Keratinocyte (primary cell): Measurements from ENCODE around the gene NRG2. TPM values are rescaled to one million over a fixed set of nuclear protein-coding genes. Genes with fewer than 3 reads are reported as not detected.

Source experiments
- DNase-seq: peaks from one replicate; pipeline ENCODE4 v3.0.0-alpha.2; 2011; ENCODE audit warnings: low read depth, missing footprints, low spot score
- FAIRE-seq: peaks from 2 replicates; lab custom pipeline; 2011; peaks lifted over from hg19 to GRCh38; lab: Jason Lieb, UNC
- H2AFZ ChIP-seq: 2 replicates; pipeline ENCODE4 v1.6.0; 2012; ENCODE audit warnings: low read length, control low read depth, inconsistent platforms; ENCODE audit not compliant: control insufficient read depth
- H3K27ac ChIP-seq: 2 replicates; pipeline ENCODE4 v1.5.1; 2011; ENCODE audit warnings: low read length; ENCODE audit not compliant: control insufficient read depth, insufficient read depth
- H3K27me3 ChIP-seq: 3 replicates; pipeline ENCODE4 v1.6.0; 2011; ENCODE audit warnings: low read length; ENCODE audit not compliant: control insufficient read depth, insufficient read depth; ENCODE audit errors: extremely low read depth
- H3K36me3 ChIP-seq, 2 experiments: 2 replicates in 1 of 2; 3 replicates in 1 of 2; pipeline ENCODE4 v1.5.1; 2011; ENCODE audit warnings: low read length in 2 of 2, mild to moderate bottlenecking in 1 of 2; ENCODE audit not compliant: control insufficient read depth in 2 of 2, insufficient read depth in 2 of 2; ENCODE audit errors: extremely low read depth in 1 of 2
- H3K4me1 ChIP-seq: 3 replicates; pipeline ENCODE4 v1.5.1; 2011; ENCODE audit warnings: low read length; ENCODE audit not compliant: control insufficient read depth, insufficient read depth; ENCODE audit errors: extremely low read depth
- H3K4me2 ChIP-seq: 3 replicates; pipeline ENCODE4 v1.6.0; 2011; ENCODE audit warnings: low read depth, low read length; ENCODE audit not compliant: control insufficient read depth, insufficient read depth; ENCODE audit errors: extremely low read depth
- H3K4me3 ChIP-seq, 3 experiments: fragments of 200-600 bp in 1 of 3; sonication (generic) in 1 of 3; 2 replicates in 2 of 3; 3 replicates in 1 of 3; pipeline ENCODE4 v1.5.1; 2011 to 2016; ENCODE audit warnings: low read length in 3 of 3, mild to moderate bottlenecking in 3 of 3, control low read depth in 2 of 3, inconsistent platforms in 1 of 3, low read depth in 1 of 3, mixed read lengths in 1 of 3, mixed run types in 1 of 3, moderate library complexity in 1 of 3; ENCODE audit not compliant: control insufficient read depth in 2 of 3, insufficient read depth in 2 of 3; ENCODE audit errors: extremely low read depth in 1 of 3
- H3K79me2 ChIP-seq: 2 replicates; pipeline ENCODE4 v1.6.0; 2012; ENCODE audit warnings: low read length; ENCODE audit not compliant: control insufficient read depth, insufficient read depth
- H3K9ac ChIP-seq: 3 replicates; pipeline ENCODE4 v1.6.0; 2011; ENCODE audit warnings: low read length; ENCODE audit not compliant: control insufficient read depth, insufficient read depth; ENCODE audit errors: extremely low read depth
- H3K9me1 ChIP-seq: 3 replicates; pipeline ENCODE4 v1.6.0; 2011; ENCODE audit warnings: low read length; ENCODE audit not compliant: control insufficient read depth, insufficient read depth; ENCODE audit errors: extremely low read depth
- H3K9me3 ChIP-seq: 2 replicates; pipeline ENCODE4 v1.5.1; 2012; ENCODE audit warnings: low read depth, low read length; ENCODE audit not compliant: control insufficient read depth
- H4K20me1 ChIP-seq: 3 replicates; pipeline ENCODE4 v1.6.0; 2011; ENCODE audit warnings: low read length; ENCODE audit not compliant: control insufficient read depth, insufficient read depth; ENCODE audit errors: extremely low read depth
- CTCF ChIP-seq, 3 experiments: IDR thresholded peaks in 1 of 3; conservative IDR thresholded peaks in 1 of 3; optimal IDR thresholded peaks in 1 of 3; 2 replicates in 2 of 3; 3 replicates in 1 of 3; pipeline versions ENCODE3 to v1.5.1; 2011; ENCODE audit warnings: low read length in 3 of 3, mild to moderate bottlenecking in 3 of 3, moderate library complexity in 2 of 3, control low read depth in 1 of 3, inconsistent platforms in 1 of 3; ENCODE audit not compliant: insufficient read depth in 2 of 3; ENCODE audit errors: extremely low read depth in 1 of 3
- EZH2 ChIP-seq: IDR thresholded peaks from one replicate; pipeline ENCODE4 v1.6.1; 2012; ENCODE audit warnings: inconsistent platforms, mild to moderate bottlenecking, low read length, moderate library complexity
- dilution Hi-C: fragments of 300-500 bp; cut with MboI; formaldehyde crosslinking; loops from one replicate; pipeline ENCODE4 v1.7.0; 2020; ENCODE audit warnings: low sequenced_read_pairs; ENCODE audit not compliant: extremely low pct_ligation_motif_present
- polyA plus RNA-seq, 5 experiments: library from polyadenylated mRNA; depleted of rRNA in 3 of 5; stranded (reverse) in 3 of 5; stranded (forward) in 1 of 5; unstranded in 1 of 5; fragments of >200 nt; gene quantifications; 1 replicate in 1 of 5; 2 replicates in 3 of 5; 3 replicates in 1 of 5; pipeline versions ENCODE4 v1.2.1 to v1.2.3, GENCODE V29; 2011 to 2012; ENCODE audit warnings: missing spikeins in 2 of 5, low read depth in 1 of 5, low replicate concordance in 1 of 5

Gene NRG2
- polyA plus RNA-seq, 1 donor (not counting 4 experiments of a cell fraction or from before 2014, with no cell fraction given), result 0.13 TPM

GRCh38 chr5:139915266-139915665 lies 127.8 kb downstream of the NRG2 start:
- Histone ChIP-seq H3K79me2 (no peaks in the 10 kb centered on the region), H3K9ac (no peak overlapping the region), H3K27me3 (peaks cover 5% of the 10 kb centered on the region), H3K4me3 (no peak overlapping the region), H3K4me1 (peaks cover 26% of the 10 kb centered on the region), H3K9me1 (no peaks in the 10 kb centered on the region), H3K4me2 (no peak overlapping the region), H3K36me3 (no peaks in the 10 kb centered on the region), H4K20me1 (no peaks in the 10 kb centered on the region), H3K9me3 (no peaks in the 10 kb centered on the region), H3K27ac (no peak overlapping the region), H2AFZ (no peak overlapping the region)
- FAIRE-seq (no peak), DNase-seq (no peak)
- dilution Hi-C loops, result no loop called here
- TF ChIP-seq CTCF (optimal IDR thresholded peaks at IDR 0.05 in 1 of 3, IDR thresholded peaks at IDR 0.05 in 1 of 3, conservative IDR thresholded peaks at IDR 0.05 in 1 of 3; ENCODE audit: extremely low read depth in 1 of 3, insufficient read depth in 2 of 3, low read length in 3 of 3) (no peak), EZH2 (no peak)

- H3K4me2 ChIP-seq, result peak overlapping the region; percentile 26
- H4K20me1 ChIP-seq, result no peaks in the 10 kb centered on the region
- TF ChIP-seq CTCF (optimal IDR thresholded peaks at IDR 0.05 in 1 of 3, IDR thresholded peaks at IDR 0.05 in 1 of 3, conservative IDR thresholded peaks at IDR 0.05 in 1 of 3; ENCODE audit: extremely low read depth in 1 of 3, insufficient read depth in 2 of 3, low read length in 3 of 3), result no peak
- no peak for TF ChIP-seq EZH2
- dilution Hi-C loops, result no loop called here
- FAIRE-seq (peak; percentile 61), DNase-seq (peak; percentile 17)
- H3K27me3 ChIP-seq, result peaks cover 4% of the 10 kb centered on the region
- H3K9me3 ChIP-seq, result no peaks in the 10 kb centered on the region
- H3K36me3 ChIP-seq, result no peaks in the 10 kb centered on the region
- H3K27ac ChIP-seq, result no peak overlapping the region
- H3K4me1 ChIP-seq, result peaks cover 27% of the 10 kb centered on the region
- H2AFZ ChIP-seq, result no peak overlapping the region
- no peak overlapping the region for H3K4me3 ChIP-seq
- H3K9ac ChIP-seq, result no peak overlapping the region
- no peaks in the 10 kb centered on the region for H3K9me1 ChIP-seq
- no peaks in the 10 kb centered on the region for H3K79me2 ChIP-seq
Measured at GRCh38 chr5:139914218-139914807, 128.8 kb downstream of the NRG2 start.
